Endothelial cell (in vitro differentiated cells): Measurements from ENCODE around the gene VAPA. TPM values are rescaled to one million over a fixed set of nuclear protein-coding genes. Genes with fewer than 3 reads are reported as not detected.

Source experiments
- DNase-seq: peaks from one replicate; pipeline ENCODE4 v3.0.0; 2021; ENCODE audit warnings: low spot score
- H3K27ac Mint-ChIP-seq: one replicate; pipeline ENCODE4 v1.8.0; 2021; ENCODE audit warnings: mixed read lengths, inconsistent platforms; ENCODE audit not compliant: unreplicated experiment
- H3K27me3 Mint-ChIP-seq: one replicate; pipeline ENCODE4 v1.8.0; 2021; ENCODE audit warnings: mild to moderate bottlenecking, moderate library complexity, mixed read lengths, inconsistent platforms; ENCODE audit not compliant: unreplicated experiment
- H3K36me3 Mint-ChIP-seq: one replicate; pipeline ENCODE4 v1.8.0; 2021; ENCODE audit warnings: mild to moderate bottlenecking, low read depth, mixed read lengths, inconsistent platforms; ENCODE audit not compliant: unreplicated experiment
- H3K4me1 Mint-ChIP-seq: one replicate; pipeline ENCODE4 v1.8.0; 2021; ENCODE audit warnings: mild to moderate bottlenecking, mixed read lengths, inconsistent platforms; ENCODE audit not compliant: unreplicated experiment
- H3K4me3 Mint-ChIP-seq: one replicate; pipeline ENCODE4 v1.8.0; 2021; ENCODE audit warnings: mild to moderate bottlenecking, mixed read lengths, inconsistent platforms; ENCODE audit not compliant: unreplicated experiment
- H3K9me3 Mint-ChIP-seq: one replicate; pipeline ENCODE4 v1.8.0; 2021; ENCODE audit warnings: mixed read lengths, inconsistent platforms; ENCODE audit not compliant: unreplicated experiment
- total RNA-seq: library from RNA; stranded (reverse); fragmentation: NEBNext Ultra II Directional; extraction: Animal tissue kit (Norgen Biotek cat#: 25700); gene quantifications from one replicate; pipeline ENCODE4 v1.2.1, GENCODE V29; 2021; ENCODE audit not compliant: unreplicated experiment
- TF ChIP-seq, protein P1 (sequence below): fragments of 200-600 bp; sonication (generic); IDR thresholded peaks from one replicate; pipeline ENCODE4 v1.5.0; 2021; ENCODE audit warnings: antibody characterized with exemption; ENCODE audit not compliant: unreplicated experiment

The VAPA gene
- total RNA-seq, 1 donor from 2014 or later = 180 TPM

DNA sequence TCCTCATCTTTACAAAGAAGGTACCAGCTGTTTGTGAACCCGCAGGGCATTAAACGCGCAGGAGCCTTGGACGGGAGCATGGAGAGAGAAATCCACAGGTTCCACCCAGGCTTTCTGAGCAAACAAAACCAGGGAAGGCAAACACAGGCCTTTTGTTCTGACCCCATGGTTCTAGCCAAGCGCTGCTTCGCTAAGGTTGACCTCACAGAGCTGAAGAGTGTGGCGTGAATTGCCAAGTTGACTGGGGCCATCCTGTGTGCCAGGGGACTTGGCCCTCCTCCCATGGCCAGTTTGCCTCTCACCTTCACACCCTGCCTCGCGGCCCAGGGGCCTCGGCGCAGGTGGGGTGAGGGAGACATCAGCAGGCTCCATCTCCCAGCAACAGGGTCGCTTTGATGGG, 74.1 kb downstream of the VAPA start:
- DNase-seq = no peak
- Mint-ChIP-seq H3K4me1 (peaks cover 10% of the 10 kb centered on the region), H3K27ac (no peak overlapping the region), H3K36me3 (peaks cover 3% of the 10 kb centered on the region), H3K27me3 (no peaks in the 10 kb centered on the region), H3K4me3 (no peak overlapping the region), H3K9me3 (no peaks in the 10 kb centered on the region)
- TF ChIP-seq, protein P1, sequence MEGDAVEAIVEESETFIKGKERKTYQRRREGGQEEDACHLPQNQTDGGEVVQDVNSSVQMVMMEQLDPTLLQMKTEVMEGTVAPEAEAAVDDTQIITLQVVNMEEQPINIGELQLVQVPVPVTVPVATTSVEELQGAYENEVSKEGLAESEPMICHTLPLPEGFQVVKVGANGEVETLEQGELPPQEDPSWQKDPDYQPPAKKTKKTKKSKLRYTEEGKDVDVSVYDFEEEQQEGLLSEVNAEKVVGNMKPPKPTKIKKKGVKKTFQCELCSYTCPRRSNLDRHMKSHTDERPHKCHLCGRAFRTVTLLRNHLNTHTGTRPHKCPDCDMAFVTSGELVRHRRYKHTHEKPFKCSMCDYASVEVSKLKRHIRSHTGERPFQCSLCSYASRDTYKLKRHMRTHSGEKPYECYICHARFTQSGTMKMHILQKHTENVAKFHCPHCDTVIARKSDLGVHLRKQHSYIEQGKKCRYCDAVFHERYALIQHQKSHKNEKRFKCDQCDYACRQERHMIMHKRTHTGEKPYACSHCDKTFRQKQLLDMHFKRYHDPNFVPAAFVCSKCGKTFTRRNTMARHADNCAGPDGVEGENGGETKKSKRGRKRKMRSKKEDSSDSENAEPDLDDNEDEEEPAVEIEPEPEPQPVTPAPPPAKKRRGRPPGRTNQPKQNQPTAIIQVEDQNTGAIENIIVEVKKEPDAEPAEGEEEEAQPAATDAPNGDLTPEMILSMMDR = no peak

DNA sequence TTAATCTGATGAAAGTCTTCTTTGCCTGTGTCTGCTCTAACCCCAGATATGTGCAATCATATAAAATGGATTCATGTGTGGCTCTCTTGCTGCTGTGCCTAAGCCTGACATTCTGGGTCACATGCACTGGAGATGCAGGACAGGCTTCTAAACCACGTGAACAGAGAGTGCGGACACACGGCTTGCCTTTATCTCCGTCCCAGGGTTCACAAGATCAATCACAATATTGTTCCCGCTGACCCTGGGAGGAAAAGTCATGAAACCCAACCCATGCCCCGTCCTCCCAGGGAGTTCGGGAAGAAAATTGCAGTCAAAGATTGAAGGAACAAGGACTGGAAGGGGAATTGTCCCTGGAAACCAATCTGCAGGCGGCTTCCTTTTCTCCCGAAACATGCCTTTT, 74.8 kb downstream of the VAPA start:
- H3K27ac Mint-ChIP-seq = no peak overlapping the region
- DNase-seq = no peak
- H3K4me3 Mint-ChIP-seq = no peak overlapping the region
- TF ChIP-seq, protein P1 = no peak
- H3K36me3 Mint-ChIP-seq = peaks cover 4% of the 10 kb centered on the region
- no peaks in the 10 kb centered on the region for H3K27me3 Mint-ChIP-seq
- no peaks in the 10 kb centered on the region for H3K9me3 Mint-ChIP-seq
- H3K4me1 Mint-ChIP-seq = peaks cover 11% of the 10 kb centered on the region

DNA sequence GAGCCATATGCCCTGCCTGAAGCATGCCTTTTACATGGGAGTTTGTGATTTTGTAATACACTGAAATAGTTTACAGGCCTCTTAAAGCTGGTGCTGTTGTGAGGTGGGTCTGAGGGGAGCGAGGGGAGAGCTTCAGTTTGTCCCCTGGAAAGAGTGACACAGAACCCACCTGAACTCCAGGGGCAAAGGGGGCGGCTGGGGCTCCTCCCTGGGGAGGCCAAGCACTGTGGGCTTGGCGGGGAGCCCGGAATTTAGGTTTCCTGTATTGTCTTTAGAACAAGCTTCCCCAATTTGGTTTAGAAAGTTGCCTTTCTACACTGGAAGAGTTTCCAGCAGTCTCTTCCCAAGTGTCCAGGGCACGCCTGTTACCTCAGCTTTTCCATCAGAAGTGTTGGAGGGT, 75.7 kb downstream of the VAPA start:
- TF ChIP-seq, protein P1 = no peak
- Mint-ChIP-seq H3K9me3 (no peaks in the 10 kb centered on the region), H3K4me3 (no peak overlapping the region), H3K27ac (no peak overlapping the region), H3K27me3 (no peaks in the 10 kb centered on the region), H3K36me3 (peaks cover 4% of the 10 kb centered on the region), H3K4me1 (peaks cover 11% of the 10 kb centered on the region)
- no peak for DNase-seq

DNA sequence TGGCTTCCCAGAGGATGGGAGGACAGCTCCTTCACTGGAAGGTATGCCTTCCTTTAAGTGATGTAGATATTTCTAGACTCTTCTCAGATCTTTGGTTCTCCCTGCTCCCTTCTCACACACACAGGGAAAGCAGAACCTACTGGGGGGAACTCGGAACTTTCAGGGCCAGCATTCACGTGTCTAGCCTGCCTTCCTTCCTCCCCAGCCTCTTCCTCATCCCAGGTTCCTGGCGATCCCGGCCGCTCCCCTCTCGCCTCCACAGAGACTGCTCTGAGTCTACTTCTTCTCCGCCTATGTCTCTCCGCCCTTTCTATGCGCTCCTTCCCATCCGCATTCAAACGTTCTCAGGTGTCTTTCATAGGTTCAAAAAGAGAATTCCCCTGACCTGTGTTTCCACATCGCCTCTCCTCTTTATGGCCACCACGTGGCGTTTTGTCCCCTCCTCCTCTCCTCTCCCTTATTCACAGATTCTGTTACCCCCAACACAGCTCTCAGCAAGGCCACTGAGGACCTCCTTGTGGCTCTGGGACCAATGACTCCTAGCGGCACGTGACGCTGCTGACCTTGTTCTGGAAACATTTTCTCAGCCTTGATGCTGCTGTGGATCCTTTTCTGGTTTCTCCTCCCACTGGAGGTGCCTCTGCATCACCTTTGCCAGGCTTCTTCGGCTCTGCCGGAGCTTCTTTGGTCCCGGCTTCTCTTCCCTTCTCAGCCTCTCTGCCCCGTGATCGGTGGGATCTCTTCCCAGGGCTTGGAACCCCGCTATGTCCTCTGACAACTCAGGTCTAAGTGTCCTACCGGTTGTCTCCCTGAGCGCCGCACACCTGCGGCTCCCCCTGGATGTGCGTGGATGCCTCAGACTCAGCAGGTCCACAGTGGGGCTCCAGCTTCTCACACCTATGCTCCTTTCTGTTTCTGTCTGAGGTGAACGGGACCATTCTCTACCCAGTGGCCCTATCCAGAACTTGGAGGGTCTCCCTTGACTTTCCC, 77.5 kb downstream of the VAPA start:
- peaks cover 4% of the 10 kb centered on the region for H3K36me3 Mint-ChIP-seq
- H3K27ac Mint-ChIP-seq = no peak overlapping the region
- no peaks in the 10 kb centered on the region for H3K9me3 Mint-ChIP-seq
- no peak overlapping the region for H3K4me3 Mint-ChIP-seq
- TF ChIP-seq, protein P1 = no peak
- H3K27me3 Mint-ChIP-seq = no peaks in the 10 kb centered on the region
- H3K4me1 Mint-ChIP-seq = peaks cover 11% of the 10 kb centered on the region
- DNase-seq = no peak
